Measurements from ENCODE around the gene TMEM269. TPM values are rescaled to one million over a fixed set of nuclear protein-coding genes. Genes with fewer than 3 reads are reported as not detected.

The TMEM269 gene
- total and polyA plus RNA-seq, 5 experiments from 2014 or later = 0.06 to 1.0 (median 0.49) TPM; not detected in 2

GRCh38 chr1:42752284-42752683 lies 32.5 kb upstream of the TMEM269 start:
- Mint-ChIP-seq H3K4me3 (no peak overlapping the region), H3K4me1 (peaks cover 0 to 10% (median 5%) of the 10 kb centered on the region in 4 donors), H3K36me3 (peaks cover 31 to 81% (median 39%) of the 10 kb centered on the region in 3 donors), H3K27ac (peak overlapping the region in 1 of 10 donors; percentile 71), H3K27me3 (no peaks in the 10 kb centered on the region), H3K9me3 (peaks cover 0 to 10% (median 0%) of the 10 kb centered on the region in 9 donors)
- no peak for ATAC-seq
- POLR2A ChIA-PET = interaction anchor here (0.9 to 1.0 kb wide), 2 partner anchors 15 to 94 kb away, joined by 3 read pairs; partner anchors contain the start of genes C1orf50, P3H1 and ZNF691
- DNase-seq = no peak

GRCh38 chr1:42753070-42753469 lies 31.7 kb upstream of the TMEM269 start:
- Mint-ChIP-seq H3K9me3 (peaks cover 0 to 10% (median 0%) of the 10 kb centered on the region in 9 donors), H3K4me3 (no peak overlapping the region), H3K4me1 (peaks cover 0 to 10% (median 6%) of the 10 kb centered on the region in 4 donors), H3K27ac (peak overlapping the region in 1 of 10 donors; percentile 21), H3K36me3 (peaks cover 31 to 86% (median 42%) of the 10 kb centered on the region in 3 donors), H3K27me3 (no peaks in the 10 kb centered on the region)
- ATAC-seq (no peak), DNase-seq (no peak)
- POLR2A ChIA-PET = interaction anchor here (1.0 kb wide), 1 partner anchor 93 kb away, joined by 3 read pairs; the partner anchor contains the start of gene ZNF691

DNA sequence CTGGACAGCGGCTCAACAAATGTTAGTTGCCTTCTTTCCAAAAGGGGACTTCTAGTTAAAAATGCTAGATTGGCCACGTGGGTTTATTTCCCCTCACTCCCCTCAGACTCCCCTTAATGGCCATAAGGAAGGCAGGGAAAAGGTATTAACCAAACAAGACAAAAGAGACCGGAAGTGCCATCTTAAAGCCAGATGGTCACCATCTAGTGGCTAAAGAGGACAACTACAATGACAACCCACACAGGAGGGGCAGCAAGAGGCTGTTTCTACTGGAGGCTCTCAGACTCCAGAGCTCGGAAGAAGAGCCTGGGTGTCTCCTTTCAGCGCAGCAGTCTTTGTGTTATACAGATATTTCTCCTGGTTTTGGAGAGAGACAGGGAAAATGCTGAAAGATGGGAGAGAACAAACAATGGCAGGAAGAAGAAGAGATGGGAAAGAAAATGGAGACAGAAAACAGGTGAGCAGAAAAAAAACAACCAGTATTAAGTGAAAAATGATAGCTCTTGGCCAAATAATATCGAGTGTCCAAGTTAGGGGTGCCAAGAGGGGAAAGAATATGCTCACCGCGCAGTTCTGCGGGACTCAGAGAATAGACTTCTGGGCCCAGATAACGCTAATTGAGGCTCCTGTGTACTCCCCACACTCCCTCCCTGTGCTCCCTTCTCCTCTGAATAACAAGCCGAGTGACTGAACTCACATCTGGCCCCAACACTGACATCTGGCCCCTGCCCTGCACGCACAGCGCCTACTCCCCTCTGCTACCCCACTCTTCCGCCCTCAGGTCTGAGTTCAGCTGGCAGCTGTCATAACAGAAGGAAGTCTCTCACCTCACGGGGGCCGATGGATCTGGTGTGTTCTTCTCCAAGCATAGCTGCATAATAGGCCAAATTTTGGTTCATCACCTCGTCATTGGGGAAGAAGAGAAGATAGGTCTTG lies 27.6 kb upstream of the TMEM269 start:
- peak; percentile 42 to 43 for ATAC-seq
- no peak overlapping the region for H3K4me3 Mint-ChIP-seq
- H3K36me3 Mint-ChIP-seq = peaks cover 14 to 87% (median 32%) of the 10 kb centered on the region in 3 donors
- H3K27me3 Mint-ChIP-seq = no peaks in the 10 kb centered on the region
- peak in 3 of 10 donors; percentile 6 to 27 (median 10) for DNase-seq
- H3K4me1 Mint-ChIP-seq = peaks cover 0 to 10% (median 7%) of the 10 kb centered on the region in 4 donors
- POLR2A ChIA-PET = no interaction called here
- peak overlapping the region in 6 of 10 donors; percentile 35 to 79 (median 54) for H3K27ac Mint-ChIP-seq
- peaks cover 0 to under 1% (median 0%) of the 10 kb centered on the region in 9 donors for H3K9me3 Mint-ChIP-seq

DNA sequence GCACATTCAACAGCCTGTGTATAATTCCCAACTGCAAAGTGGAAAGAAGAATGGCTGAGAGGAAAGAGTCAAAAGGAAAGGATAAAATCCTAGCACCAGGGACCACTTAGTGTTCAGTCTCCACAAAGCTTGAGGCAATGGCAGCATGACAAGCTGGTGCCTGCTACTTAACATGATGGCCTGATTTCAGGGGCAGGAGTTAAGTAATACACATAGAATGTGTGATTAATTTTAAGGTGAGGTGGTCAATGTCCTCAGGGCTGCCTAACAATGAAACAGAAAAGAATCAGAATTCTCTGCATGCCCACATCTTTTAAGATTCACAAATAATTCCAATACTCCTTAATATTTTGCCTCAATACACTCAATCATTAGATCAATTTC lies 26.9 kb upstream of the TMEM269 start:
- DNase-seq = no peak
- H3K4me1 Mint-ChIP-seq = peaks cover 0 to 12% (median 9%) of the 10 kb centered on the region in 4 donors
- no peaks in the 10 kb centered on the region for H3K9me3 Mint-ChIP-seq
- POLR2A ChIA-PET = interaction anchor here (1.7 kb wide), 1 partner anchor 10 kb away, joined by 10 read pairs; the partner anchor contains the start of genes C1orf50 and P3H1
- no peak overlapping the region for H3K4me3 Mint-ChIP-seq
- no peak overlapping the region for H3K27ac Mint-ChIP-seq
- peaks cover 8 to 86% (median 25%) of the 10 kb centered on the region in 3 donors for H3K36me3 Mint-ChIP-seq
- H3K27me3 Mint-ChIP-seq = no peaks in the 10 kb centered on the region
- ATAC-seq = no peak

DNA sequence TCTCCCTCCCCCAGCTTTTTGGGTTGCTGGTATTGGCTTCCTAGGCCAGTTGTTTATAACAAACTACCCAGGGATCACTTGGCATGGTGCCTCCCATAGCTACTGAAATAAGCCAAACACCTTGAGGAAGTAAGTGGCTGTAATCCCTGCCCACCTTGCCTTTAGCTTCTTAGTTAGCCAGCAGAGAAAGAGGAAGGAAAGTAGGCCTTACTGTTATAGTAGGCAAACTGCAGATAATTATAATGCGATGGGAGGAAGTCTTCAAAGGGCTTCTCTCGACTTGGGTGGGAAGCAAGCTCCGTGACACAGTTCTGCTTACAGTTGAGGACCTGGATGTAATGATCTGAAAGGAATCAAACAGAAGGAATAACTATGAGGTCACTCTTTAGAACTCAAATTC lies 26.1 kb upstream of the TMEM269 start:
- ATAC-seq = no peak
- H3K27ac Mint-ChIP-seq = peak overlapping the region in 1 of 10 donors; percentile 29
- H3K9me3 Mint-ChIP-seq = no peaks in the 10 kb centered on the region
- H3K4me3 Mint-ChIP-seq = no peak overlapping the region
- DNase-seq = no peak
- no peaks in the 10 kb centered on the region for H3K27me3 Mint-ChIP-seq
- H3K4me1 Mint-ChIP-seq = peaks cover 0 to 12% (median 9%) of the 10 kb centered on the region in 4 donors
- H3K36me3 Mint-ChIP-seq = peaks cover 4 to 78% (median 19%) of the 10 kb centered on the region in 3 donors
- POLR2A ChIA-PET = interaction anchor here (1.7 kb wide), 1 partner anchor 9 kb away, joined by 10 read pairs; the partner anchor contains the start of genes C1orf50 and P3H1

DNA sequence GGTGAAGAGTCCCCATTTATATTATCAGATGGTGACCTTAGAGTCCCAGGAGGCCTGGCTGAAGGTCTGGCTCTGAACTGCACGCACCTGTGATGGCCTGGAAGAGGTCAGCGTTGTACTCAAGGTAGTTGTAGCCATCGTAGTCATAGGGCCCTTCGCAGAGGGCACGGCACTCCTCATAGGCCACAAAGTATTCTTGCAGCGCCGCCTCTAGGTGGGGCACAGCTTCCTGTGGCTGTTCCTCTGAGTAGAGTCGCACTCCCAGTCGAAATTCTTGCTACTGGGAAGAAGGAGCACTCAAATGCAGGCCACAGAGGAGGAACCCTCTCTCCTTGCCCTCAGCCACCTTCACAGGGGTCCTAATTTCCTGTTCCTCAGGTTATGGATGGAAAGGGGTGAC lies 25.7 kb upstream of the TMEM269 start:
- peaks cover 4 to 74% (median 17%) of the 10 kb centered on the region in 3 donors for H3K36me3 Mint-ChIP-seq
- POLR2A ChIA-PET = interaction anchor here (0.7 to 1.7 kb wide), 2 partner anchors 8 to 75 kb away, joined by 8 to 10 read pairs; partner anchors contain the start of genes C1orf50 and P3H1
- ATAC-seq = no peak

DNA sequence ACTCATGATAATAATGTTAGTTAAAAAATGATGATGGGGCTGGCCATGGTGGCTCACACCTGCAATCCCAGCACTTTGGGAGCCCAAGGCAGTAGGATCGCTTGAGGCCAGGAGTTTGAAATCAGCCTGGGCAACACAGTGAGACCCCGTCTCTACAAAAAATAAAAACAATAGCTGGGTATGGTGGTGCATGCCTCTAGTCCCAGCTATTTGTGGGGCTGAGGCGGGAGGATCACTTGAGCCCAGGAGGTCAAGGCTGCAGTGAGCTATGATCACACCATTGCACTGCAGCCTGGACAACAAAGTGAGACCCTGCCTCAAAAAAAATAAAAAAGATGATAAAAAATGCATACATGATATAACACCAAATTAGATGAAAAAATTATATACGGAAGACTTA lies 23.2 kb upstream of the TMEM269 start:
- Mint-ChIP-seq H3K36me3 (peaks cover 4 to 51% (median 9%) of the 10 kb centered on the region in 3 donors), H3K9me3 (no peaks in the 10 kb centered on the region), H3K4me3 (no peak overlapping the region), H3K27me3 (no peaks in the 10 kb centered on the region), H3K4me1 (peaks cover 0 to 15% (median 7%) of the 10 kb centered on the region in 4 donors), H3K27ac (no peak overlapping the region)
- ATAC-seq (no peak), DNase-seq (no peak)
- POLR2A ChIA-PET = no interaction called here

More for the DNA sequence above, 25.7 kb upstream of the TMEM269 start:
- Mint-ChIP-seq H3K9me3 (no peaks in the 10 kb centered on the region), H3K4me1 (peaks cover 0 to 15% (median 9%) of the 10 kb centered on the region in 4 donors), H3K27ac (peak overlapping the region in 1 of 10 donors; percentile 44), H3K27me3 (no peaks in the 10 kb centered on the region), H3K4me3 (no peak overlapping the region)
- no peak for DNase-seq

GRCh38 chr1:42762269-42762668 lies 22.5 kb upstream of the TMEM269 start:
- no peak for ATAC-seq
- no peaks in the 10 kb centered on the region for H3K9me3 Mint-ChIP-seq
- H3K4me1 Mint-ChIP-seq = peaks cover 0 to 12% (median 6%) of the 10 kb centered on the region in 4 donors
- peaks cover 0 to 45% (median 6%) of the 10 kb centered on the region in 3 donors for H3K36me3 Mint-ChIP-seq
- H3K27me3 Mint-ChIP-seq = no peaks in the 10 kb centered on the region
- H3K4me3 Mint-ChIP-seq = no peak overlapping the region
- peak overlapping the region in 1 of 10 donors; percentile 50 for H3K27ac Mint-ChIP-seq
- no peak for DNase-seq
- POLR2A ChIA-PET = no interaction called here

DNA sequence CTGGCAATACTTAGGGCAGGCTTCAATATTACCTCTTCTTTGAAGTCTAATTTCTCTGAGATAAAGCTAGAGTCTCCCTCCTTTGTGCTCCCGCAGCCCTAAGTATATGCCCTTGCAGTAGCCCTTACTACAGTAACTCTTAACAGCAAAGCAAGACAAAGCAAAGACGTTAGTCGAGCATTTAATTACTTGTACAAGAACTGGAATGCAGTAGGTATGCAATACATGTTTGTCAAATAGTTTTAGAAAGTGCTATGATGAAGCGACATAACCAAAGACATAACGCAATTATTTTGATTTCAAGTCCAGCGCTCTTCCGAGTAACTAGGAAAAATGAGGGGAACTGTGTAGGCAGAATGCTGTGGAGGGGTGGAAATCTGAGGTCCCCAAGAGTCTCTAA lies 19.5 kb upstream of the TMEM269 start:
- ATAC-seq (no peak), DNase-seq (no peak)
- Mint-ChIP-seq H3K4me1 (peaks cover 5 to 34% (median 22%) of the 10 kb centered on the region in 4 donors), H3K4me3 (no peak overlapping the region), H3K27ac (no peak overlapping the region), H3K36me3 (peaks cover 0 to 31% (median 0%) of the 10 kb centered on the region in 3 donors), H3K27me3 (no peaks in the 10 kb centered on the region), H3K9me3 (no peaks in the 10 kb centered on the region)
- POLR2A ChIA-PET = interaction anchor here (1.7 to 3.6 kb wide), 4 partner anchors 52 to 406 kb away, joined by 7 to 49 read pairs (median 30); partner anchors contain the start of genes CFAP57, EBNA1BP2, ERMAP and SVBP

GRCh38 chr1:42765832-42766740 lies 18.7 kb upstream of the TMEM269 start:
- POLR2A ChIA-PET = interaction anchor here (0.5 to 3.6 kb wide), 29 partner anchors 8 to 1786 kb away, joined by 3 to 49 read pairs (median 4); partner anchors contain the start of genes CCDC30, CFAP57, CTPS1 and EBNA1BP2

GRCh38 chr1:42766741-42767509 lies 17.9 kb upstream of the TMEM269 start, which contains the start of the genes C1orf50 and P3H1:
TSS of gene C1orf50 (plus strand) at chr1:42767249. CDS start at chr1:42767312, 63 bp downstream.
TSS of gene P3H1 (minus strand) at chr1:42767028. CDS start at chr1:42766971, 57 bp downstream.
- POLR2A ChIA-PET = interaction anchor here (0.6 to 3.6 kb wide), 30 partner anchors 8 to 1787 kb away, joined by 3 to 49 read pairs (median 4); partner anchors contain the start of genes CCDC30, CFAP57, CTPS1 and EBNA1BP2
- peak; percentile 88 to 91 for ATAC-seq
- no peaks in the 10 kb centered on the region for H3K9me3 Mint-ChIP-seq
- H3K36me3 Mint-ChIP-seq = peaks cover 0 to 21% (median 4%) of the 10 kb centered on the region in 3 donors
- peak within 1 kb of the TSS; percentile 84 to 98 (median 95) for H3K27ac Mint-ChIP-seq
- H3K4me3 Mint-ChIP-seq = no peak within 1 kb of the TSS
- H3K4me1 Mint-ChIP-seq = peaks cover 7 to 40% (median 32%) of the 10 kb centered on the region in 4 donors
- DNase-seq = peak; percentile 96 to 100 (median 99)
- H3K27me3 Mint-ChIP-seq = no peaks in the 10 kb centered on the region

More at GRCh38 chr1:42765832-42766740, 18.7 kb upstream of the TMEM269 start:
- ATAC-seq (peak; percentile 8 to 21), DNase-seq (peak in 7 of 10 donors; percentile 9 to 68 (median 32))
- Mint-ChIP-seq H3K4me3 (no peak overlapping the region), H3K4me1 (peaks cover 7 to 40% (median 29%) of the 10 kb centered on the region in 4 donors), H3K9me3 (no peaks in the 10 kb centered on the region), H3K27ac (peak overlapping the region in 6 of 10 donors; percentile 57 to 98 (median 89)), H3K36me3 (peaks cover 0 to 27% (median 4%) of the 10 kb centered on the region in 3 donors), H3K27me3 (no peaks in the 10 kb centered on the region)

All from naive thymus-derived CD8-positive, alpha-beta T cell (primary cell).